Endothelial cell of umbilical vein (primary cell): ENCODE measurements around the gene VAPB. TPM values are rescaled to one million over a fixed set of nuclear protein-coding genes. Genes with fewer than 3 reads are reported as not detected.

Experiments used
- BruUV-seq: library from RNA; stranded (reverse); fragments of 400-500 nt; replicated peaks from 2 replicates; lab custom pipeline; 2021; lab: Mats Ljungman, UMichigan
- CTCF ChIA-PET: fragments of 300-600, 350-600 bp; sonication (Branson Sonifier 250); formaldehyde crosslinking; loops from one replicate; lab custom pipeline; 2021; ENCODE audit warnings: antibody characterized with exemption, inconsistent platforms; lab: Charles Lee
- POLR2A ChIA-PET: fragments of 300-600, 350-600 bp; sonication (Branson Sonifier 250); formaldehyde crosslinking; loops from one replicate; lab custom pipeline; 2021; ENCODE audit warnings: antibody characterized with exemption, inconsistent platforms; lab: Charles Lee
- DNase-seq: peaks from one replicate; pipeline ENCODE4 v3.0.0-alpha.2; 2011; ENCODE audit warnings: low read depth, low spot score
- FAIRE-seq: peaks from 2 replicates; lab custom pipeline; 2011; peaks lifted over from hg19 to GRCh38; lab: Jason Lieb, UNC
- H2AFZ ChIP-seq: 2 replicates; pipeline ENCODE4 v1.6.0; 2012; ENCODE audit warnings: low read depth, low read length, control low read depth, inconsistent platforms
- H3K27ac ChIP-seq: 2 replicates; pipeline ENCODE4 v1.5.1; 2011; ENCODE audit warnings: low read depth, mild to moderate bottlenecking, control low read depth, low read length, moderate library complexity; ENCODE audit not compliant: insufficient read depth
- H3K27me3 ChIP-seq, 2 experiments: 2 replicates each; pipeline versions ENCODE4 v1.6.0 to v1.6.1; 2011; ENCODE audit warnings: low read length in 2 of 2, mixed read lengths in 1 of 2; ENCODE audit not compliant: control insufficient read depth in 2 of 2, insufficient read depth in 2 of 2
- H3K36me3 ChIP-seq, 2 experiments: 2 replicates in 1 of 2; 3 replicates in 1 of 2; pipeline ENCODE4 v1.5.1; 2011; ENCODE audit warnings: low read length in 2 of 2, mild to moderate bottlenecking in 1 of 2, moderate library complexity in 1 of 2; ENCODE audit not compliant: control insufficient read depth in 2 of 2, insufficient read depth in 2 of 2; ENCODE audit errors: extremely low read depth in 1 of 2
- H3K4me1 ChIP-seq: 3 replicates; pipeline ENCODE4 v1.5.1; 2011; ENCODE audit warnings: mild to moderate bottlenecking, low read length; ENCODE audit not compliant: control insufficient read depth, insufficient read depth; ENCODE audit errors: extremely low read depth
- H3K4me2 ChIP-seq: 2 replicates; pipeline ENCODE4 v1.6.1; 2011; ENCODE audit warnings: low read length, control low read depth, mixed read lengths; ENCODE audit not compliant: insufficient read depth
- H3K4me3 ChIP-seq, 3 experiments: fragments of 200-600 bp in 1 of 3; sonication (generic), shearing (Covaris generic) in 1 of 3; replicated peaks in 1 of 3; 2 replicates each; pipeline ENCODE4 v1.5.1; 2011 to 2016; ENCODE audit warnings: control low read depth in 3 of 3, low read length in 3 of 3, mild to moderate bottlenecking in 2 of 3, inconsistent platforms in 1 of 3, low read depth in 1 of 3, moderate library complexity in 1 of 3; ENCODE audit not compliant: insufficient read depth in 1 of 3
- H3K79me2 ChIP-seq: 2 replicates; pipeline ENCODE4 v1.6.0; 2012; ENCODE audit warnings: low read length, inconsistent platforms; ENCODE audit not compliant: control insufficient read depth, insufficient read depth
- H3K9ac ChIP-seq: replicated peaks from 2 replicates; pipeline ENCODE3; 2011; ENCODE audit warnings: low read length, control low read depth; ENCODE audit not compliant: insufficient read depth; ENCODE audit errors: extremely low read depth
- H3K9me1 ChIP-seq: replicated peaks from 3 replicates; pipeline ENCODE4 v1.6.0; 2011; ENCODE audit warnings: mild to moderate bottlenecking, low read length; ENCODE audit not compliant: control insufficient read depth, insufficient read depth; ENCODE audit errors: extremely low read depth
- H3K9me3 ChIP-seq: replicated peaks from 2 replicates; pipeline ENCODE4 v1.5.1; 2012; ENCODE audit warnings: low read length, inconsistent platforms; ENCODE audit not compliant: control insufficient read depth, insufficient read depth
- H4K20me1 ChIP-seq: replicated peaks from 2 replicates; pipeline ENCODE3; 2011; ENCODE audit warnings: mild to moderate bottlenecking, low read length; ENCODE audit not compliant: control insufficient read depth, insufficient read depth; ENCODE audit errors: extremely low read depth
- EZH2 ChIP-seq: IDR thresholded peaks from 2 replicates; pipeline ENCODE4 v1.6.1; 2012; ENCODE audit warnings: borderline replicate concordance, low read depth, mild to moderate bottlenecking, moderate library complexity, low read length, inconsistent platforms; ENCODE audit not compliant: severe bottlenecking
- FOS ChIP-seq: IDR thresholded peaks from 2 replicates; pipeline ENCODE4 v1.6.1; 2011; ENCODE audit warnings: mild to moderate bottlenecking, low read length, moderate library complexity, borderline replicate concordance; ENCODE audit not compliant: insufficient read depth
- GATA2 ChIP-seq: IDR thresholded peaks from 2 replicates; pipeline ENCODE4 v1.7.0; 2011; ENCODE audit warnings: low read depth, mild to moderate bottlenecking, moderate library complexity, mixed read lengths, low read length; ENCODE audit not compliant: insufficient read length, insufficient read depth
- JUN ChIP-seq: IDR thresholded peaks from 2 replicates; pipeline ENCODE4 v1.6.1; 2011; ENCODE audit warnings: borderline replicate concordance, low read depth; ENCODE audit not compliant: insufficient read length, insufficient read depth
- MYC ChIP-seq: IDR thresholded peaks from one replicate; pipeline ENCODE4 v1.6.1; 2011; ENCODE audit warnings: mild to moderate bottlenecking, low read depth, low read length
- POLR2A ChIP-seq: IDR thresholded peaks from 2 replicates; pipeline ENCODE4 v1.6.1; 2012; ENCODE audit warnings: low read depth, mild to moderate bottlenecking, control low read depth, low read length
- POLR2AphosphoS5 ChIP-seq: IDR thresholded peaks from 2 replicates; pipeline ENCODE4 v1.6.1; 2012; ENCODE audit warnings: low read depth, mild to moderate bottlenecking, control low read depth, low read length, moderate library complexity; ENCODE audit not compliant: insufficient read depth
- dilution Hi-C: fragments of 300-500 bp; cut with MboI; formaldehyde crosslinking; loops from one replicate; pipeline ENCODE4 v1.15.0; 2019; ENCODE audit warnings: low sequenced_read_pairs; ENCODE audit not compliant: extremely low pct_ligation_motif_present
- intact Hi-C: fragments of 100-400 bp; cut with micrococcal nuclease; formaldehyde crosslinking; loops from one replicate; pipeline ENCODE4 v1.10.0; 2022
- polyA plus RNA-seq, 4 experiments: library from polyadenylated mRNA; depleted of rRNA in 3 of 4; stranded (reverse) in 3 of 4; unstranded in 1 of 4; fragments of >200 nt; gene quantifications; 2 replicates each; pipeline versions ENCODE4 v1.2.1 to v1.2.3, GENCODE V29; 2011 to 2012; ENCODE audit warnings: missing spikeins in 1 of 4
- total RNA-seq: library from RNA; stranded (reverse); gene quantifications from 2 replicates; pipeline ENCODE4 v1.2.3, GENCODE V29; 2021
- TF ChIP-seq, protein P1 (sequence below): IDR thresholded peaks from 2 replicates; pipeline ENCODE4 v1.6.1; 2011; ENCODE audit not compliant: insufficient read depth, insufficient read length
- TF ChIP-seq, protein P2 (sequence below), 2 donors: IDR thresholded peaks; 1 replicate in 1 of 2; 2 replicates in 1 of 2; pipeline ENCODE4 v1.5.1; 2011; ENCODE audit warnings: low read length in 2 of 2, mild to moderate bottlenecking in 2 of 2, moderate library complexity in 2 of 2, control low read depth in 1 of 2, inconsistent platforms in 1 of 2, low read depth in 1 of 2; ENCODE audit not compliant: insufficient read depth in 1 of 2; ENCODE audit errors: extremely low read depth in 1 of 2

Gene VAPB
- total and polyA plus RNA-seq, 2 donors (not counting 3 experiments of a cell fraction or from before 2014, with no cell fraction given), result 17.9 to 48.9 TPM

DNA sequence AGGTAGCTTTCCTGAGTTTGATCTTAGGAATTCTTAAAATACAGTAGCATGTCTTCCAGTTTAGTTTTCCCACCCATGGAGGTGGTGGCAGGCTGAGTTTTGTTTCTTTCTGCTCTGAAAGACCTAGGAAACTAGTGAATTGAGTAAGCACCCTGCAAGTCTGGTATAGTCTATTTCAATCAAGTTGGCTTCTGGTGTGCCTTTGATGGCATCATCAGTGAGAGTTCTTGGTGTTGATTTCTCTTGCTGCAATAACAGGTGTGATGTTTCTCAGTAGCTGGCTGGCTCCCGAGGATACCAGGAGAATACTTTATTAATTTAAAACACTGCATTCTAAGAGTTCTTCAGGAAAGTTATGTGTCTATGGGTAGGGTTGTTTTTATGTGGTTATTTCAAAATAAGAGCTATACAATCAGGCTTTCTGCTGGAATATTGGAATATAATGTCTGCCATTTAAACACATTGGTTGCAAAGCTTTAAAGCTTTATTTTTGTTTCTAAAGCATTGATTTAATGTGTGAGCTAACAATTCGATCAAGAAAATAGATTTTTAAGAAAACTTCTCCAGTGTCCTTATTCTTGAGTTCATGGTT, 19.0 kb downstream of the VAPB start:
- Histone ChIP-seq H2AFZ (no peak overlapping the region), H3K36me3 (no peaks in the 10 kb centered on the region), H3K27me3 (no peaks in the 10 kb centered on the region), H3K4me3 (no peak overlapping the region), H4K20me1 (peaks cover 5% of the 10 kb centered on the region), H3K4me2 (peak overlapping the region; percentile 67), H3K9me3 (no peaks in the 10 kb centered on the region), H3K4me1 (peaks cover 32% of the 10 kb centered on the region), H3K9me1 (no peaks in the 10 kb centered on the region), H3K27ac (peak overlapping the region; percentile 41), H3K9ac (peak overlapping the region; percentile 31), H3K79me2 (peaks cover 93% of the 10 kb centered on the region)
- no peak for TF ChIP-seq FOS
- no peak for TF ChIP-seq POLR2AphosphoS5
- no peak for TF ChIP-seq EZH2
- TF ChIP-seq JUN, result no peak
- TF ChIP-seq GATA2, result no peak
- no peak for TF ChIP-seq MYC
- TF ChIP-seq, protein P1, sequence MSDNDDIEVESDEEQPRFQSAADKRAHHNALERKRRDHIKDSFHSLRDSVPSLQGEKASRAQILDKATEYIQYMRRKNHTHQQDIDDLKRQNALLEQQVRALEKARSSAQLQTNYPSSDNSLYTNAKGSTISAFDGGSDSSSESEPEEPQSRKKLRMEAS, result no peak
- no peak for TF ChIP-seq POLR2A
- TF ChIP-seq, protein P2, sequence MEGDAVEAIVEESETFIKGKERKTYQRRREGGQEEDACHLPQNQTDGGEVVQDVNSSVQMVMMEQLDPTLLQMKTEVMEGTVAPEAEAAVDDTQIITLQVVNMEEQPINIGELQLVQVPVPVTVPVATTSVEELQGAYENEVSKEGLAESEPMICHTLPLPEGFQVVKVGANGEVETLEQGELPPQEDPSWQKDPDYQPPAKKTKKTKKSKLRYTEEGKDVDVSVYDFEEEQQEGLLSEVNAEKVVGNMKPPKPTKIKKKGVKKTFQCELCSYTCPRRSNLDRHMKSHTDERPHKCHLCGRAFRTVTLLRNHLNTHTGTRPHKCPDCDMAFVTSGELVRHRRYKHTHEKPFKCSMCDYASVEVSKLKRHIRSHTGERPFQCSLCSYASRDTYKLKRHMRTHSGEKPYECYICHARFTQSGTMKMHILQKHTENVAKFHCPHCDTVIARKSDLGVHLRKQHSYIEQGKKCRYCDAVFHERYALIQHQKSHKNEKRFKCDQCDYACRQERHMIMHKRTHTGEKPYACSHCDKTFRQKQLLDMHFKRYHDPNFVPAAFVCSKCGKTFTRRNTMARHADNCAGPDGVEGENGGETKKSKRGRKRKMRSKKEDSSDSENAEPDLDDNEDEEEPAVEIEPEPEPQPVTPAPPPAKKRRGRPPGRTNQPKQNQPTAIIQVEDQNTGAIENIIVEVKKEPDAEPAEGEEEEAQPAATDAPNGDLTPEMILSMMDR (IDR thresholded peaks at IDR 0.05; ENCODE audit: extremely low read depth in 1 of 2, insufficient read depth in 1 of 2, low read depth in 1 of 2, low read length in 2 of 2), result no peak
- DNase-seq, result no peak
- FAIRE-seq, result no peak
- dilution Hi-C loops (no loop called here), intact Hi-C loops (loop anchor here (2.0 to 10.0 kb wide), 2 partner anchors 19 to 1013 kb away; partner anchors contain the start of genes RBM38 and VAPB)
- BruUV-seq, result no TSS peak
- ChIA-PET CTCF (interaction anchor here (0.9 to 1.4 kb wide), 5 partner anchors 10 to 162 kb away, joined by 3 to 6 read pairs (median 3); partner anchors contain the start of gene VAPB), POLR2A (interaction anchor here (0.6 to 0.9 kb wide), 2 partner anchors 19 to 244 kb away, joined by 3 to 5 read pairs; partner anchors contain the start of gene VAPB)
